ENCODE measurements around the gene BCHE. TPM values are rescaled to one million over a fixed set of nuclear protein-coding genes. Genes with fewer than 3 reads are reported as not detected.
A peak's percentile ranks its signal among the peaks of the same experiment; 100 is the strongest.
"Not testable (repeated sequence)": the region's sequence is repeated elsewhere in the genome, so short reads cannot be mapped to it uniquely, and the experiment has no call there.

BCHE gene
- total RNA-seq, 1 donor from 2014 or later, result 38.3 TPM

DNA sequence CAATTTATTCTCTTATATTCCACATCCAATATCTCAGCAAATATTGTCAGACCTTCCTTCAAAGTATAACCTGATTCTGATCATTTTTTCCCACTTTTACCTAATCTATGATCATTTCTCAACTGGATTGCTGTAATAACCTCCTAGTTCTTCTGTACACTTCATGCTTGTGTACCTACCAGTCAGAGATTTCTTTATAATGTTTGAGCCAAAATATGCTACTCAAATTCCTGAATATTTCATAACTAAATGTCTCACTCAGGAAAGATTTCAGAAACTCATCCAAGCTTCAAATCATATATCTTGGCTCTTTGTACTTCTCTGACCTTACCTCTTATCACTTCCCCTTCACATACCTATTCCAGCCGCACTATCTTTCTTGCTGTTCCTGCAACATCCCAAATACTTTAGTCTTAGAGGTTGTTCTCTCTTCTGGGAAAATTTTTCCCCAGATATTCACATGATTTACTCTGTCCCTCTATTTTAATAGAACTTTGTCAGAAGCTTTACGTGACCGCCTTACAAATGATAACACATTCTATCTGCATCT is 20.0 kb downstream of the BCHE start:
- DNase-seq (ENCODE audit: low spot score) (no peak), ATAC-seq (no peak)

DNA sequence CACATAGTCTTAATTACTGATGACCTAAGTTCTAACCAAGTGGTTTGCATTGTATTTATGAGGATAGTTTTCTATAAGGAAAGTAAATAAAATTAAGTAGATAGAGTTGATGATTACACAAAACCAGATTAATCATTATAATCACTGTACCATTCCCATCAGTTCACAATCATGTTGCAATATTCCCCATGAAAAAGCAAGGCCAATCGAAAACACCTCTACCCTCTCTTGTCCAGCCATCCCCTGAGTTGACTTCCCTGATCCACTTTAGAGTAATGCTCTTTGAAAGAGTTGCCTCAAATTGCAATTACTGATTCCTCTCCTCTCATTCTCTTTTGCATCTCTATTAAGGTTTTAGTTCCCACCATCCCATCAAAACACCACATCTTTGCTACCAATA is 21.0 kb downstream of the BCHE start:
- DNase-seq (ENCODE audit: low spot score) (no peak), ATAC-seq (no peak)

DNA sequence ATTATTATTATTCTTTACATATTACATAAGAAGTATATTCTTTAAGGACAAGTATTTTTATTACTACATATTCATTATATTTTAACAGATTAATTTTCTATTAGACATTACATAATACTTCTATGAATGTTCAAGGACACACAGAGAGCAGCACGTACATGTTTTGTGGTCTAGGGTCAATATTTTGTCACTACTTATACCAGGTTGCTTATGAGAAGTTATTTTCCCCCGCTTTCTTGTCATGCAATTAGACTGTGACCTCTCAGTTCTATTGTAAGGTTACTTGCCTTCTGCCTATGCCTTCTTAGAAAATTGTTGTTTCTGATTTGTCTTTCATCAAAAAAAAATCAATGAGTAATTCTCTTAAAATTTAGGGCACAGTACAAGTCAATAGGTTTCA is 21.5 kb downstream of the BCHE start:
- DNase-seq (ENCODE audit: low spot score) (no peak), ATAC-seq (no peak)

DNA sequence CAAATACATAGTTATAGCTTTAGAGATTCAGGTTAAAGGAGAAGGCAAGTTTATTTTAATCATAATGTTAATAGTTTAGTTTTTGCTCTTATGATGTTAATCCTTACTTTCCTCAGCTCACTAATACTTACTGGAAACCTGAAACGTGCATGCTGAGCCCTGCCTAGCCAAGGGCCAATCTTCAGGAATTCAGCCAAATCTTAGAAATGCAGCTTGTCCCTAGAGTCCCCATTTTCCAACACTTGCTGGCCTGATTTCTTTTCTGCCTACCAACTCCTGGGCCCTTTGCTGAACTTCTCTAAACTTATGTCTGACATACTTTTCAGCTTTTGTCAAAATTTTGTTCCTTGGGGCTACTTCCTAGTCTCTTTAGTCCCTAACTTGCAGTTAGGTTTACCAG is 22.8 kb downstream of the BCHE start:
- ATAC-seq, result peak; percentile 32
- no peak for DNase-seq (ENCODE audit: low spot score)

DNA sequence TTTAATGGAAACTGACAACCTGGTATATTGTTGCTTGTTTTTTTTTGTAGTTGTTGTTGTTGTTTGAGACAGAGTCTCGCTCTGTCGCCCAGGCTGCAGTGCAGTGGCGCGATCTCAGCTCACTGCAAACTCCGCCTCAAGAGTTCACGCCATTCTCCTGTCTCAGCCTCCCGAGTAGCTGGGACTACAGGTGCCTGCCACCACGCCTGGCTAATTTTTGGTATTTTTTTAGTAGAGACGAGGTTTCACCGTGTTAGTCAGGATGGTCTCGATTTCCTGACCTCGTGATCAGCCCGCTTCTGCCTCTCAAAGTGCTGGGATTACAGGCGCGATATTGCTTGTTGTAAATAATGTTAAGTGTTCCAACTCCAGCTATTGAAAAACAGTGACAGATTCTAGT is 29.3 kb downstream of the BCHE start:
- not testable (repeated sequence) for DNase-seq (ENCODE audit: low spot score); ATAC-seq

DNA sequence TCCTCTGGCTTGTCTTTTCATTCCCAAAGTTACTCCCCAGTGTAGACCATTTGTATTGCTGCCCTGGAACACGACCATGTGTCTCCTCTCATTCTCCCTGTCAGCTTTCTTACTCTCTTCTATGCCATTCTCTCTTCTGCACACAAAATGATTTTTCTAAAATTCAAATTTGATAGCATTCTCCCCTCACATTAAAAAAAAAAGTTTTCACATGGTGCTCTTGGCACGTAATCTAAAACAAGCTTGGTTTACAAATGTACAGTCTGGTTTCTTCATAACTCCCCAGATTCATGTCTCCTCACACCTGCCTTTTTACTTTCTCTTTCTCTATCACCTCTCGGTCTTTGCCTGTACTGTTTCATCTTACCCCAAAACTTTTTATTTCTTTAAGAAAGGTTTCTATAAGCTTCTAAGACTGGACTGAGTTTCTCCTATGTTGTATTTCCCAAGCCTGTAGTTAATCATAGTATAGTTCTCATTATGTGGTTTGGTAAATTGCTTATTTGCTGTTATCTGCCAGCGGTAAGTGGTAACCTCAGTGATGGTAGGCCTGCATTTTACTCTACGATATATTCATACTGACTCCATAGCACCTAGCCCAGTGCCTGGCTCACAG is 31.2 kb downstream of the BCHE start:
- ATAC-seq (peak; percentile 84), DNase-seq (ENCODE audit: low spot score) (no peak)

DNA sequence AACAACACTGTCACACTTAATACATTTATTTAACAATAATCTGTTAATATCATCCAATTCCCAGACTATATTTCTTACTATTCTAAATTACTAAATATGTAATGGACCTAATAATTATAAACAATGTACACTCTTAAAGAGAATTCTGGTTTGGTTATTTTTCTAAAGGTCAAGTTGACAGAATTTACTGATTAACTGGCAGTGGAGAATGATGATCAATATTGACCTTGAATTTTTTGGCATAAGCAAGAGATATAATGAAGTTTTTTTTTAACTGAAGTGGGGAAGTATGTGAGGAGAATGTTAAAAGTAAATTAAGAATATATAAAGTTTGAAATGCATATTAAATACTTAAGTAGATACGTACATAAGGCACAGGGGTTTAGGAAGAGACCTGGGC is 33.8 kb downstream of the BCHE start:
- ATAC-seq (peak; percentile 34), DNase-seq (ENCODE audit: low spot score) (no peak)

DNA sequence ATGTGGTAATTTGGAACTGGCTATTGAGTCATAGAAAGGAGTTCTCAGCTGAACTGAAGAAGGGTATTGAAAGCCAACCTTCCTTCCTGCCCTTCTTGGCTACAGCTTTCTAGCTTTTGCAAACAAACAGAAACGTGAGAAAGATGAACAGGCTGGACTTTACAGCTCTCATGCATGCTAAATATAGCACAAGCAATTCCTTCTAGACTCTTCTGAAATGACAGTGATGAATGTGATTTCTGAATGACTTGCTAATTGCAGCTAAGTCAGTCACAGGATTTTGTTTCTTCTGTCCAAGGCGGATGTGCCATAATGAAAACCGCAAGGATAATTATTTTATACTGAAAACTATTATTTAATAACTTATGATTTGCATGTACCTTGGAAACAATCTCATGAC is 36.3 kb downstream of the BCHE start:
- DNase-seq (ENCODE audit: low spot score), result no peak
- peak; percentile 32 for ATAC-seq

DNA sequence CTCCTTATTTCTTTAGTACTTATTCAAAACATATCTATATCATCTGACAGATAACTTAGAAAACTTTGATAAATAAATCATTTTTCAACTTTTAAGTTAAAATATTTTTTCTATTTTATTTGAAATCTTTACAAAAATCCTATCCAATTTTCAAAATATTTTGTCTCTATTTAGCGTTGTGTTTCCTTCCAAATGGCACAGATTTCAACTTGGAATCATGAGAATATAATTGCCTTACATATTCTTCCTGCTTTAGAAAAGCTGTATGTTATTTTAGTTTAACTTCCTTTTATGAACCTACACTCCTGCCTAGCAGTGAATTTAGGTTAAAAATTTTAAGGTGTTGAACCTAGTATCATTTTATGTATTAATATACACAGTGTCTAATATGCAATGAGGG is 38.2 kb downstream of the BCHE start:
- no peak for ATAC-seq
- no peak for DNase-seq (ENCODE audit: low spot score)

DNA sequence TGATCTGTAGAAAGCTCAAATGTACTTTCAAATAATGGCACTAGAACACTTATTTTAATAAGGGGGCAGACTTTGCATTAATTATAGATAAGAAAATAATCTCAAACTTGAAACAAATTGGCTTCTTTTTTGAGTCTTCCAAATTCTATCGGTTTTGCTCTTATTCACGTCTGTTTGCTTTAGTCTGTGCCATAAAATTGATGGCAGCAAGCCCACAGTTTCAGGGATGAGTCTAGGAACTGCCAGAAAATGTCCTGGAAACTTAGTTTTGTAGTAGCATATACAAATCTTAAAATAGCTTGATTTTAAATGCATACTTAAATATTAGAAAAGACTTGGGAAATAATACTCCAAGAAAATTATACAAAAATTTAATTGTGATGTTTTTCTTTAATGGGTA is 39.7 kb downstream of the BCHE start:
- ATAC-seq (peak; percentile 80), DNase-seq (ENCODE audit: low spot score) (peak; percentile 66)

DNA sequence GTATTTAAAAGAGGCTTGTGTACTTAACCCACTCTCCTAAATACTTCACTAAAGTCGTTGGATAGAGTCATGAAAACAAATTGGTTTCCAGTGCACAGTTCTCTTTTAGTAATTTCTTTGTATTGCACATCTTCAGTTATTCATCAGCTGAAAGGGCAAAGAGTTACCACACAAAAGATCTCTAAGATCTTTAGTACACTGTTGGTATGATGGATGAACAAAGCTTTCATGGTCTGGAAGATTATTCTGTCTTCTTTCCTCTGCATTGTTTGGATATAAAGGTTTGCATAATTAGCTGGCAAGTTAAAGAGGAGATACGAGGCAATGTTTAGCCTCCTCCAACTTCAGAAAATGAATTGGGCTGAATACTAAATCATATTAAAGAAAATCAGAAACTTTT is 40.5 kb downstream of the BCHE start:
- no peak for ATAC-seq
- no peak for DNase-seq (ENCODE audit: low spot score)

DNA sequence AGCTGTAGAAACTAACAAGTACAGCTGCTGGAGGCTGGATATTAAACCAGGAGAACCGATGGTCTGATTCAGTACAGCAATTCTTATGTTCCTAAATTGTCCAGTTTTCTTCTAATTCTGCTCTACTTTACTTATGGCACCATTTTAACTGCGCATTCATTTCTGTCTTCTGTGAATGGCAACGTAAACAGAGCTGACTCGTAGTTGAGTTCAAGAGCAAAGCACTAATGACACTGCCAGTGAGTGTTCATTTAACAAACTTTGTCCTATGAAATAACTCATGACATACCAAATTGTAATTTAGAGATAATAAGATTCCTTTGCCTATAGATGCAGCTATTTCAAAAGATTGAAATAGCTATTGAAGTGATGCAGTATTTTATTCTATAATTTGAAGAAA is 48.7 kb downstream of the BCHE start:
- ATAC-seq (peak; percentile 55), DNase-seq (ENCODE audit: low spot score) (no peak)

DNA sequence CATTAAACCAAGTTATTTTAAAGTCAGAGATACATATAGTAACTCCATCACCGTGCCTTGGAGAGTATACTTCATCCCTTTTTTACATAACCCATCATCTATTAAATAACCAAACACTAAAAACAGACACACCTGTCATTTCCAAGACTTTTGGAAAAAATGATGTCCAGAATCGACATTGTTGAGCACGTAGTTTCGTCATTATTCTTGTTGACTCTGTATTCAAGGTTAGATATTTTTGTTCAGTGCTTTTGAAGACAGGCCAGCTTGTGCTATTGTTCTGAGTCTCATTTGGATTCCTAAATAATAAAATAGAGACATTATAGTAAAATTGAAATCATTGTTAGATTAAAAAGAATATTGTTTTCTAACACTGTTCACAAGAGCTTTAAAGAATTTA is 51.2 kb downstream of the BCHE start:
- ATAC-seq (peak; percentile 28), DNase-seq (ENCODE audit: low spot score) (no peak)

DNA sequence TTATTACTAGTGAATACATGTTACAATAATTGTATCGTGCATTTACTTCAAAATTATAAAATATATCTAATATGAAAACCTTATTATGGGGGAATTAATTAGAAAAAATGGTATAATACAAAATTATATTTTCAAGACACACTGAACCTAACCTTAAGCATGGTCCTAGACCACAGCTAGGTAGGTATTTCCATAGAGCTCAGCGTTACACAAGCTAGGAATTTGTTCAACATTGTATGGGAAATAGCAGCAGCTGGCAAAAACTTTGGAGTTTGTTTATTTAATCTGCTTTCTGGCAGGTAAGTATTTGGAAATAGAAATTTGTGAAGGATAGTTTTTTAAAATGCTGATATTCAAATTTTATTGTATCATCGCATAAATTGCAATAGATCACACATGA is 52.9 kb downstream of the BCHE start:
- DNase-seq (ENCODE audit: low spot score), result no peak
- peak; percentile 19 for ATAC-seq

DNA sequence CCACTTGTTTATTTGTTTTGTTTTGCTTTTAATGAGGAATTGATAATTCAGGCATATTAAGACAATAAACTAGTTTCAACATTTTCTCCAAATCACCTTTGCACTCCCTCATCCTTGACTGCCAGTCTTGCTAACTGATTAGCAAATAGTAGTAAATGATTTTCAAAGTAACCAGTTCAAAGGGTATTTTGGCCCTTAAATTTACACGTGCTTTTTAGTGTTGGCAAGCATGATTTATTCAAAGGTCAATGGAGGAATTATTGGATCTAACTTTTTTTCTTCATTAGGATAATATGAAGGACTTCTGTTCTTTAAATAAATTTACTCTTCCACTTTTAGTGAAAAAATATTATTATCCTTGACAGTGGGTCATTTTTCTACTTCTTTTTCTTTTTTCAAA is 53.8 kb downstream of the BCHE start:
- ATAC-seq (peak; percentile 70), DNase-seq (ENCODE audit: low spot score) (no peak)

DNA sequence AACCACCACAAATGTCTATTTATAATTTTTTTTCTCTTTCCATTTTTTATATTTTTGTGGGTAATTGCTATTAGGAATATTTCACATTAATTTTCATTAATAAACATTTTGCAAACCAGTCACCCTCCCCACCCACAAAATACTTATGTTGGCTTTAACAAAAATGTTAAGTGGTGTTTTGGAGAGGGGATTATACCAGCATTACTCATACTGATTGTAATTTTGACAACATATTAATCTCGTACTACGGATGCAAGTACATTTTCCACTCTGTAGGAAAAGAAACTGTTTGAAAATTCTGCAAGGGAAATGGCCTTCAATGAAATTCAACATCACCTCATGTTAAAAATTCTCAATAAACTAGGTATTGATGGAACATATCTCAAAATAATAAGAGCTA is 58.3 kb downstream of the BCHE start:
- no peak for DNase-seq (ENCODE audit: low spot score)
- no peak for ATAC-seq

DNA sequence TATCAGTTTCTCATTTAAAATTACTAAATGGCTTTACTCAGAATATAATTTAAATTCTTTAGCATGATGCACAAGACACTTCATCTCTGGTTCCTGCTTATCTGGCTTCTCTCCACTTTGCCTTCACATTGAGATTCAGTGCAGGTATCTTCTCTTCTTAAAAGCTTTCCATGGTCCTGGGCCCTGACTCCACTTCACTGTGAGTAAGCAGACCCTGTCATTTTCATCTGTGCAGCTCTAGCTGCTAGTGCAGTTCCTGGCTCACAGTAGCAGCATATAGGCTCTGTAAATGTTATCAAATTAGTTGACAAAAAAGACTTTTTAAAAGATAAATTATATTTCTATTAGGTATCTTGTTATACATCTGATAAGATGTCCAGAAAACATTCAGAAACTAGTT is 58.8 kb downstream of the BCHE start:
- DNase-seq (ENCODE audit: low spot score) (no peak), ATAC-seq (no peak)

DNA sequence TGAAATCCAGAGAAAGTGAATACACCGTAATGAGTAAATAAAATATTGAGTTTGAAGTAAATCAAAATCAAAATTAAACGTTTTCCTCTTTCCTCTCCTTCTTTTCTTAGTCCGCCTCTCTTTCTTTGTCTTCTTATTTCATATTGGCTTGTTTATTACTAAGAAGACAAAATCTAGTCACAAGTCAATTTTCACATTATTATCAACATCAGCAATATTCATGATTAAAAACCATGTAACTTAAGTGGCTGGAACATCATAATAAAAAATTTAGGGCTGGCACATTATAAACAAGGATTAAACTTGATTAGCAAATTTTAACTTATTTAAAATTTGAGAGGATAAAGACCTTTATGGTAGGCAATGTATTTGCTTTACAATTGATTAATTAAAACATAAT is 61.4 kb downstream of the BCHE start:
- ATAC-seq (no peak), DNase-seq (ENCODE audit: low spot score) (no peak)

DNA sequence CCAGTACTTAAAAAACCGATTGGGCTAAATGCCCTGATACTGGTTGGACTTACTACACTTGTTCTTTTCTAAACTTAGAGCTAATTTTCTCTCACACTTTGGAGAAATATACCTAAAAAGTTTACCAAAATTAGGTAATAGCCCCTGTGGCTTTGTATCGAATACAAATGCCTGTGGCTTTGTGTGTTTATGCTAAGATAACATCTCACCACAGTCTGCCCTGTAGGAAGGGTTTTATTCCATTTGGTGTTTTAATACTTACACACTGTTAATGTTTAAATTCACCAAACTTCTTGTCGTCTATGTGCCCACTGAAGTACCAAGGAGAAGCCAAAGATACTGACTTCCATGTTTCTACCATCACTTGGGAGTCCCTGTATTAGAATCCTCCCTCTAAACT is 66.4 kb downstream of the BCHE start:
- DNase-seq (ENCODE audit: low spot score) (no peak), ATAC-seq (no peak)

DNA sequence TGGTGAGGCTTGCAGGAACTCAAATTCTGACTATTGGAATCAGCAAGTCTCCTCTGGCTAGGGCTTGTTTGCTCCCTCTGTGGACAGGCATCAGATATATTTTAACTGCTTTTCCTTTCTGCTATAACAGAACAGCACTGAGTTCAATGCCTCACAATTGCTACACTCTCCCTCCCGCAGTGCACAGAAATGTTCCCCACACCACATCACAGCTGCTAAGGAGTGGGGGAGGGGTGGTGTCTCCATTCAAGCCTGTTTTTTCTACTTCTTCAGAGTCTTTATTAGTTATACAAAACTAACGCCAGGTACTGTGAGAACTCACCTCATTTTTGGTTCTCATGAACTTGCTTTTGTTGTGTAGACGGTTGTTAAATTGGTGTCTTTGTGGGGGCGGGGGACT is 68.5 kb downstream of the BCHE start:
- DNase-seq (ENCODE audit: low spot score), result no peak
- ATAC-seq, result no peak

DNA sequence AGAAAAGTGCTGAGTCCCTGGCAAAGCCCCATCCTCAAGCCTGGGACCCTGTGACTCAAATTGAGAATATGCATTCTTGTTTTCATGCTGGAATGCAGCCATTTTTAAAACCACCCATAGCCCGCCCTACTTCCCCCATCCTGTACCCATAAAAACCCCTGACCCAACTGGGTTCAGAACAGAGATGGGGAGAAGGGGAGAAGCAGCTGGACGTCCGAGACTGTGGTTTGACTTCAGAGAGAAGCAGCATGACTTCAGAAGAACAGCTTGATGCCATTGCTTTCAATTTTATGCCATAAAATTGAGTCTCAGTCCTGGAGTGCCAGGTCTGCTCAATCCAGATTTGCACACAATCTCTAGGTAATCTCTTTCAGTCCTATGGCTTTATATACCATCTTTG is 78.2 kb downstream of the BCHE start:
- no peak for DNase-seq (ENCODE audit: low spot score)
- ATAC-seq, result no peak

DNA sequence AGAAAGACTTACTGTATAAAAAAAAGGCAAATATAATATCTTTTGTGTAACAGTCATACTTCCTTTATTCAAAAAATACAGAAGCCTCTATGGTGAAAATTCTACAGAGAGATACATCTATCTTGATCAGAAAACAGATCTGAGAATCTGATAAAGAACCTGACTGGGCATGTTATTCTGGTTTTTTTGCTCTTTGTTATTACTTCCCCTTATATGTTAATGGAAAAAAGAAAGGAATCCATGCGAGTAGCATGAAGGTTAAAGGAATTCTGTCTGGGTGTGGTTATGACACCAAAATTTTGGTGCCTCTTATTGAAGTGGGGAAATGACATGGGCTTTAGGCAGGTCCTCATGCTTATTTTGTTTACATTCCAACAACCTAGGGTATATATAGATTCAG is 81.7 kb downstream of the BCHE start:
- DNase-seq (ENCODE audit: low spot score), result no peak
- ATAC-seq, result no peak

DNA sequence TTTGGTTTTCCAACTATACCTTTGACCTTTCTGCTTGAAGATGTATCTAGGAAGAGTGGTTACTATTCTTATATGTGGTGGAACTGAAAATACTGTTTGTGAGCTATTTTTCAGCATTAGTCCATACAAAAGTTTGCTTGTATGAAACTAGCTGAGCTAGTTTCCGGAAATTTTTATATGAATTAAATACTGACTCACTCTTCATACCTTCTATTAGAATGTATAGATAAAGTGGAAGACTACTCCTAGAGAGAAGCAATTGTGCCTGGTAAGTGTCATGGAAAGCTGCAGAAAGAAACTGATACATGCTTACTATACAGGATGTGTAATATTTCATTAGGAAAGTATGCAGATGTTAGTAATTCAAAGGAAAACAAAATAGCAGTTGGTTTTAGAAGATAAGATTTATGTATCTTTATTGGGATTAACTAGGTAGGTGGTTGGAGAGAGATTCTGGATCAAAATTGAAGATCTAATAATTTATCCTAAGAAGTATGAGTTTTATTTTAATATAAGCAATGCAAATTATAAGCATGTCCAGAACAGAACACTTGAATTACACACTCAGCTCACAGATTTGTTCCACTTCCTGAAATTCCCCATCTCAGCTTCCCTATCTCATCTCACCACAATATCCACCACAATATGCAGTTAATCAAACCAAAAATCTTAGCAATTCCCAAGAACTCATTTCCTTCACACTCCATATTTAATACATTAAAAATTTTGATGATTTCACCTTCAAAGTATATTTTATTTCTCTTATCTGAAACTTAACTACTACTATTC is 82.8 kb downstream of the BCHE start:
- no peak for ATAC-seq
- DNase-seq (ENCODE audit: low spot score), result no peak

Measured in left lobe of liver (tissue), 2 donors.